Activated CD8-positive, alpha-beta memory T cell treated with anti-CD3 and anti-CD28 coated beads, Interleukin-2, amount 50 U/mL, for 4 hours (primary cell): Measurements from ENCODE around the gene ITPR1.

Experiments used
- DNase-seq: peaks from one replicate; pipeline ENCODE4 v3.0.0-alpha.2; 2020

The ITPR1 gene

GRCh38 chr3:4818986-4819693 is 326.0 kb downstream of the ITPR1 start:
- DNase-seq = no peak

GRCh38 chr3:4819746-4820145 is 326.6 kb downstream of the ITPR1 start:
- DNase-seq = no peak

GRCh38 chr3:4820296-4821121 is 327.4 kb downstream of the ITPR1 start:
- peak; percentile 51 for DNase-seq

- DNase-seq = peak; percentile 36
These were observed 328.2 kb downstream of the ITPR1 start for GRCh38 chr3:4821338-4821737.

GRCh38 chr3:4821975-4822374 is 328.8 kb downstream of the ITPR1 start:
- peak; percentile 75 for DNase-seq

- no peak for DNase-seq
These were observed 329.4 kb downstream of the ITPR1 start for GRCh38 chr3:4822568-4822967.

GRCh38 chr3:4823385-4823784 is 330.2 kb downstream of the ITPR1 start:
- no peak for DNase-seq

GRCh38 chr3:4823986-4824925 is 331.1 kb downstream of the ITPR1 start:
- no peak for DNase-seq

- DNase-seq = no peak
These were observed 331.8 kb downstream of the ITPR1 start for GRCh38 chr3:4824926-4825325.

GRCh38 chr3:4825436-4826236 is 332.5 kb downstream of the ITPR1 start:
- DNase-seq = no peak

- DNase-seq = no peak
These were observed 333.3 kb downstream of the ITPR1 start for GRCh38 chr3:4826237-4827100.

GRCh38 chr3:4827767-4828166 is 334.6 kb downstream of the ITPR1 start:
- DNase-seq = no peak

GRCh38 chr3:4828279-4829030 is 335.3 kb downstream of the ITPR1 start:
- DNase-seq = no peak

GRCh38 chr3:4829031-4829394 is 335.9 kb downstream of the ITPR1 start:
- no peak for DNase-seq

- no peak for DNase-seq
These were observed 337.4 kb downstream of the ITPR1 start for GRCh38 chr3:4830586-4830914.

GRCh38 chr3:4831580-4831950 is 338.4 kb downstream of the ITPR1 start:
- no peak for DNase-seq

- no peak for DNase-seq
These were observed 340.3 kb downstream of the ITPR1 start for GRCh38 chr3:4833471-4833870.

GRCh38 chr3:4834403-4834866 is 341.3 kb downstream of the ITPR1 start:
- DNase-seq = peak; percentile 70

GRCh38 chr3:4835616-4836043 is 342.5 kb downstream of the ITPR1 start:
- no peak for DNase-seq

GRCh38 chr3:4836516-4836915 is 343.4 kb downstream of the ITPR1 start:
- no peak for DNase-seq
